HFF-Myc (cell line): ENCODE results near the gene PCBD2.
"Not testable (repeated sequence)": the region's sequence is repeated elsewhere in the genome, so short reads cannot be mapped to it uniquely, and the experiment has no call there.

ENCODE experiments used
- DNase-seq: peaks from one replicate; pipeline ENCODE4 v3.0.0-alpha.2; 2011; ENCODE audit warnings: low read depth; ENCODE audit errors: extremely low read depth
- H3K4me3 ChIP-seq: replicated peaks from 2 replicates; pipeline ENCODE4 v1.5.1; 2011; ENCODE audit warnings: low read depth, mild to moderate bottlenecking, control low read depth, low read length
- TF ChIP-seq, protein P1 (sequence below): IDR thresholded peaks from 2 replicates; pipeline ENCODE4 v1.5.1; 2012; ENCODE audit warnings: mild to moderate bottlenecking, low read depth, low read length, control low read depth; ENCODE audit errors: missing control alignments

The PCBD2 gene

DNA sequence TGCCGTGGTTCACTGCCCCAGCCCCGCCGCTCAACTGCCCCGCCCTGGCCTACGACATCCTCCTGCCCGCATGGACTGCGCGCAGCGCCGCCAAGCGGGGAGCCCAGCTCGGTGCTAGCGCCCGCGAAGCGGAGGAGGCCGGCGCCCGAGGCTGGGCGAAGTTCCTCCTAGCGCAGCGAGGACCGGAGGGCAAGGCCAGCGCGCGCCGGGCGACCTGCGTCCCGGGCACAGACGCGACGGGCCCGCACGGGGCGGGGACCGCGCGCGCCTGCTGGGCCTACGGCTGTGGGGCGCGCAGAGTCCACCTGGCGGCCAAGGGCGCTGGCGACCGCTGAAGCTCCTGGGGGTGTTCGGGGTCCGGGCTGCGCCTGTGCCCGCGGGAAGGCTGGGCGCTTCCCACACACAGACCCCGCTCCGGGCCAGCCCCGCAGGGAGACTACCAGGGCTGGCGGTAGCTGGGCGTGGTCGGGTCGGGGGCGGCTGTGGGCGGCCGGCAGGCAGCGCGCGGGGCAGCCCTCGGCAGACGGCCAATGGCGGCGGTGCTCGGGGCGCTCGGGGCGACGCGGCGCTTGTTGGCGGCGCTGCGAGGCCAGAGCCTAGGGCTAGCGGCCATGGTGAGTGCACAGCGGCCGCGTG is at the start of gene PCBD2:
Gene PCBD2 (plus strand): TSS at position 522 of the 636 bp plus-strand sequence. CDS start 9 bp downstream, at position 531.
- peak within 1 kb of the TSS; percentile 79 for H3K4me3 ChIP-seq
- DNase-seq, result peak; percentile 60
- TF ChIP-seq, protein P1, sequence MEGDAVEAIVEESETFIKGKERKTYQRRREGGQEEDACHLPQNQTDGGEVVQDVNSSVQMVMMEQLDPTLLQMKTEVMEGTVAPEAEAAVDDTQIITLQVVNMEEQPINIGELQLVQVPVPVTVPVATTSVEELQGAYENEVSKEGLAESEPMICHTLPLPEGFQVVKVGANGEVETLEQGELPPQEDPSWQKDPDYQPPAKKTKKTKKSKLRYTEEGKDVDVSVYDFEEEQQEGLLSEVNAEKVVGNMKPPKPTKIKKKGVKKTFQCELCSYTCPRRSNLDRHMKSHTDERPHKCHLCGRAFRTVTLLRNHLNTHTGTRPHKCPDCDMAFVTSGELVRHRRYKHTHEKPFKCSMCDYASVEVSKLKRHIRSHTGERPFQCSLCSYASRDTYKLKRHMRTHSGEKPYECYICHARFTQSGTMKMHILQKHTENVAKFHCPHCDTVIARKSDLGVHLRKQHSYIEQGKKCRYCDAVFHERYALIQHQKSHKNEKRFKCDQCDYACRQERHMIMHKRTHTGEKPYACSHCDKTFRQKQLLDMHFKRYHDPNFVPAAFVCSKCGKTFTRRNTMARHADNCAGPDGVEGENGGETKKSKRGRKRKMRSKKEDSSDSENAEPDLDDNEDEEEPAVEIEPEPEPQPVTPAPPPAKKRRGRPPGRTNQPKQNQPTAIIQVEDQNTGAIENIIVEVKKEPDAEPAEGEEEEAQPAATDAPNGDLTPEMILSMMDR, result peak; percentile 82

DNA sequence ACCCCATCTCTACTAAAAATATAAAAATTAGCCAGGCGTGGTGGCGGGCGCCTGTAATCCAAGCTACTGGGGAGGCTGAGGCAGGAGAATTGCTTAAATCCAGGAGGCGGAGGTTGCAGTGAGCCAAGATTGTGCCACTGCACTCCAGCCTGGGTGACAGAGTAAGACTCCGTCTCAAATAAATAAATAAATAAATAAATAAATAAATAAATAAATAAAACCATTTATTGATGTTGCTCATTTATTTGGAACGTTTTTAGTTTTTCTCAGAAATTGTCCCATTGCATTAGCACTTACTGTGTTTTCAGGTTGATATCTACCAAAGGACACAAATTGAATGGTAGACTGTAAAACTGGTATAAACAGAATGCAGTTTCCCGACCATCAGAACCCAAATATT is 48.5 kb upstream of the PCBD2 start:
- H3K4me3 ChIP-seq, DNase-seq: not testable (repeated sequence)

DNA sequence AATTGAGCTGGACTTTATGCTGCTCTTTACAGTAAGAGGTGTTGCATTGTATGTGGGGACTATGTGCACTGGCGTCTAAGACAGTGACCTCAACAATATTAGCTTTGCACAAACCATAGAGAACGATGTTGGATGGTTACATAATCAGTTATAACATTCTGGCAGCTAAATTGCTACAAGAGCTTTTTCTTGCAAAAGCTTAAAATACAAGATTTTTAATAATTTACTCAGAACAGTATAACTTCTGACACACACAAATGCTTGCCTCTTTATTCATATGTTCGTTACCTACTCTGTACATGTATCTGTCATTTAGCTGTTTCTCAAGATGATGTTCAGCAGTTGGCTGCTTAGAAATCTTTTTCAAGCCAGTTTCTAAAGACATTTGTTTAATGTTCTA is 47.5 kb upstream of the PCBD2 start:
- TF ChIP-seq, protein P1, result no peak
- no peak for DNase-seq
- no peak overlapping the region for H3K4me3 ChIP-seq

DNA sequence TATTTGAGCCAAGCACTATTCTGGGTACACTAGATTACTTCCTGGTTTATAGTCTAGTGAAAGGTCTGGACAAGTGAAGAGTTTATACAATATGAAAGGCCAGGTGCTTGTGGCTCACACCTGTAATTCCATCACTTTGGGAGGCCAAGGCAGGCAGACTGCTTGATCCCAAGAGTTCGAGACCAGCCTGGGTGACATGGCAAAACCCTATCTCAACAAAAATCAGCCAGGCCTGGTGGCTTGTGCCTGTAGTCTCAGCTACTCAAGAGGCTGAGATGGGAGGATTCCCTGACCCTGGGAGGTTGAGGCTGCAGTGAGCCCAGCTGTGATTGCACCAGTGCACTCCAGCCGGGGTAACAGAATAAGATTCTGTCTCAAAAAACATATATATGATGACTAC is 40.2 kb upstream of the PCBD2 start:
- TF ChIP-seq, protein P1, result no peak
- no peak overlapping the region for H3K4me3 ChIP-seq
- DNase-seq, result no peak

DNA sequence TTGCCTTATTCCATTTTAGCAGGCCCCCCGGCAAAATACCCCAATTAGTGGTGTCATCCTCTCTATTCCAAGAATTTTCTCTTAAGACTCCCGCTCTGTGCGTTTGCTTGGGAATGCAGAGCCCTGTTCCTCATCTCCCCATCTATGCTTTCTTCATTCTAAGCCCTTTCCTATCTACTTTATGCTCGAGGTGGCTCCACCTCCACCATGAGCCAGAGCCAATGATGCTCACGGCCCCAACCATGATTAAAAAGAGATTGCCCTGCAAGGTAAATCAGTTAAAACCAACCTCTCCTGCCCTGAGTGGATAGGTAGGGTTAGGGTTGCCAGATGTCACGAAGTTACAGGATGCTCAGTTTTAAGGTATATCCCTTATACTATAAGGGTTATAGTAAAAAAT is 31.4 kb upstream of the PCBD2 start:
- TF ChIP-seq, protein P1, result no peak
- DNase-seq, result no peak
- H3K4me3 ChIP-seq, result peak overlapping the region; percentile 72

DNA sequence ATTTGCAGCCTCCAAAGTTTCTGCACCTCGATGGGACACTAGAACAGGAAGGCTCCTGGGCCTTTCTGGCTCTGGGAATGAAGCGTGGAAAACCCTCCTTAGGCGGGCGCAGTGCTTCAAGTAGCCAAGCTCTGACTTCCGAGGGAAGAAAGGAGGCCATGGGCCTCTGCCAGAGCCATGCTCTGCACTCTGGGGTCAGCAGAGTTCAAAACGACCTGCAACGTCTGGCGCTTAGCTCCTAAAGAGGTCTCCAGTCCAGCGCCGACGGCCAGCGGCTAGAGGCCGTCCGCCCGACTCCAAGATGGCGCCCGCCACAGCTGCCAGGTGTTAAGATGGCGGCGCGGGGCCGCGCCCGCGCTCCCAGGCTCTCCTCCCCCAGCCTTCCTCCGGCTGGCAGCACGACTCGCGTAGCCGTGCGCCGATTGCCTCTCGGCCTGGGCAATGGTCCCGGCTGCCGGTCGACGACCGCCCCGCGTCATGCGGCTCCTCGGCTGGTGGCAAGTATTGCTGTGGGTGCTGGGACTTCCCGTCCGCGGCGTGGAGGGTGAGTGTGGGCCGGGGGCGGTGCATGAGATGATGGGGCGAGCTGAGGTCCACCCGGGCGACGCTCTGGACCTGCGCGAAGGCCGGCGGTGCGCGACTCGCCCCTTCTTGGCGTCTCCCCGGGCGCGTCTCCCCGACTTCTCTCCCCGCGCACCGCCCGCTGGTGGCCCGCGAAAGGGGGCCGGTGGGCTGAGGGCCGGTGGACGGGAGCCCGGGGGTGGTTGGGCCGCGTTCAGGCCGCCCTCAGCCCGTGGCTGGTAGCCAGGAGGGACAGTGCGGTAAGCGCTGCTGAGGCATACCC is 30.7 kb upstream of the PCBD2 start, which contains the start of gene TXNDC15:
Gene TXNDC15 (plus strand): TSS at position 385 of the 844 bp plus-strand sequence. CDS start 57 bp downstream, at position 442.
- TF ChIP-seq, protein P1, result no peak
- DNase-seq, result peak; percentile 45
- H3K4me3 ChIP-seq, result peak within 1 kb of the TSS; percentile 72
